HCT116 (cell line): Measurements from ENCODE around the gene SNX4.

Experiments
- EZH2 ChIP-seq: fragments of 200-600 bp; sonication (generic); IDR thresholded peaks from 2 replicates; pipeline ENCODE4 v1.6.1; 2017; ENCODE audit warnings: antibody characterized with exemption, mixed run types
- POLR2A ChIP-seq: IDR thresholded peaks from 2 replicates; pipeline ENCODE4 v1.7.0; 2011; ENCODE audit warnings: borderline replicate concordance; ENCODE audit not compliant: insufficient read depth, insufficient read length; ENCODE audit errors: extremely low read depth
- POLR2AphosphoS5 ChIP-seq: IDR thresholded peaks from 2 replicates; pipeline ENCODE4 v1.6.1; 2011; ENCODE audit warnings: mild to moderate bottlenecking, low read depth, low read length, moderate library complexity
- SIN3A ChIP-seq: IDR thresholded peaks from 2 replicates; pipeline ENCODE4 v1.6.1; 2012; ENCODE audit warnings: low read depth
- YY1 ChIP-seq: IDR thresholded peaks from 2 replicates; pipeline ENCODE4 v1.6.1; 2011; ENCODE audit warnings: low read length, low read depth, moderate library complexity, mild to moderate bottlenecking; ENCODE audit not compliant: insufficient replicate concordance; ENCODE audit errors: extremely low read depth
- ZNF274 ChIP-seq: fragments of 200-500 bp; sonication (Bioruptor generic); IDR thresholded peaks from 2 replicates; pipeline ENCODE4 v1.6.1; 2014; ENCODE audit warnings: mild to moderate bottlenecking, low read depth, low read length, inconsistent platforms
- TF ChIP-seq, protein P1 (sequence below), 3 experiments: fragments of 200-600 bp in 1 of 3; sonication (generic) in 1 of 3; IDR thresholded peaks in 2 of 3; conservative IDR thresholded peaks in 1 of 3; 2 replicates each; pipeline ENCODE4 v1.5.1; 2012 to 2017; ENCODE audit warnings: low read depth in 2 of 3, low read length in 2 of 3, antibody characterized with exemption in 1 of 3, borderline replicate concordance in 1 of 3, control low read depth in 1 of 3, mild to moderate bottlenecking in 1 of 3, mixed read lengths in 1 of 3, mixed run types in 1 of 3, moderate library complexity in 1 of 3; ENCODE audit not compliant: insufficient read depth in 1 of 3
- TF ChIP-seq, protein P2 (sequence below): IDR thresholded peaks from 2 replicates; pipeline ENCODE4 v1.6.1; 2012
- TF ChIP-seq, protein P3 (sequence below): IDR thresholded peaks from 2 replicates; pipeline ENCODE4 v1.6.1; 2012
- TF ChIP-seq, protein P4 (sequence below): IDR thresholded peaks from 2 replicates; pipeline ENCODE4 v1.6.1; 2011; ENCODE audit warnings: mild to moderate bottlenecking, low read length, moderate library complexity; ENCODE audit not compliant: insufficient replicate concordance; ENCODE audit errors: extremely low read depth

DNA sequence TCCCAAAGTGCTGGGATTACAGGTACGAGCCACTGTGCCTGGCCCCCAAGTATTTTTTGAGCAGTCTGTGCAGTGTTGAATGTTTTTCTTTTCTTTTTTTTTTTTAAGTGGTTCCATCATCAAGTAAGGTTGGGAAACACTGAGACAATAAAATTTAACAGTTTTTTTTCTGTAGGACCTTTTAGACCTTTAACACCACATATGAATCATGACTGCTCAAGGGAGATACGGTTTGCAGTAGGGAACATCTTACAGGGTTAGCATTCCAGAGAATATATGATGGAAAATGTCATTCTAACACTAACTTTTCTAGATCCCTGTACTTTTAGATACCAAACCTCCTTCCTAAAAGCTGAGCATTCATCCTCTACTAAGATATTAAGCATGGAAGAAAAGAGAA lies 41.7 kb downstream of the SNX4 start:
- no peak for TF ChIP-seq SIN3A
- TF ChIP-seq, protein P1, sequence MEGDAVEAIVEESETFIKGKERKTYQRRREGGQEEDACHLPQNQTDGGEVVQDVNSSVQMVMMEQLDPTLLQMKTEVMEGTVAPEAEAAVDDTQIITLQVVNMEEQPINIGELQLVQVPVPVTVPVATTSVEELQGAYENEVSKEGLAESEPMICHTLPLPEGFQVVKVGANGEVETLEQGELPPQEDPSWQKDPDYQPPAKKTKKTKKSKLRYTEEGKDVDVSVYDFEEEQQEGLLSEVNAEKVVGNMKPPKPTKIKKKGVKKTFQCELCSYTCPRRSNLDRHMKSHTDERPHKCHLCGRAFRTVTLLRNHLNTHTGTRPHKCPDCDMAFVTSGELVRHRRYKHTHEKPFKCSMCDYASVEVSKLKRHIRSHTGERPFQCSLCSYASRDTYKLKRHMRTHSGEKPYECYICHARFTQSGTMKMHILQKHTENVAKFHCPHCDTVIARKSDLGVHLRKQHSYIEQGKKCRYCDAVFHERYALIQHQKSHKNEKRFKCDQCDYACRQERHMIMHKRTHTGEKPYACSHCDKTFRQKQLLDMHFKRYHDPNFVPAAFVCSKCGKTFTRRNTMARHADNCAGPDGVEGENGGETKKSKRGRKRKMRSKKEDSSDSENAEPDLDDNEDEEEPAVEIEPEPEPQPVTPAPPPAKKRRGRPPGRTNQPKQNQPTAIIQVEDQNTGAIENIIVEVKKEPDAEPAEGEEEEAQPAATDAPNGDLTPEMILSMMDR (IDR thresholded peaks at IDR 0.05 in 2 of 3, conservative IDR thresholded peaks at IDR 0.05 in 1 of 3; ENCODE audit: borderline replicate concordance in 1 of 3, insufficient read depth in 1 of 3, low read depth in 2 of 3, low read length in 2 of 3): no peak
- TF ChIP-seq, protein P2, sequence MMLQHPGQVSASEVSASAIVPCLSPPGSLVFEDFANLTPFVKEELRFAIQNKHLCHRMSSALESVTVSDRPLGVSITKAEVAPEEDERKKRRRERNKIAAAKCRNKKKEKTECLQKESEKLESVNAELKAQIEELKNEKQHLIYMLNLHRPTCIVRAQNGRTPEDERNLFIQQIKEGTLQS: no peak
- TF ChIP-seq ZNF274: no peak
- no peak for TF ChIP-seq POLR2A
- TF ChIP-seq YY1: no peak
- no peak for TF ChIP-seq EZH2
- TF ChIP-seq, protein P3, sequence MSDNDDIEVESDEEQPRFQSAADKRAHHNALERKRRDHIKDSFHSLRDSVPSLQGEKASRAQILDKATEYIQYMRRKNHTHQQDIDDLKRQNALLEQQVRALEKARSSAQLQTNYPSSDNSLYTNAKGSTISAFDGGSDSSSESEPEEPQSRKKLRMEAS: no peak
- no peak for TF ChIP-seq POLR2AphosphoS5
- TF ChIP-seq, protein P4, sequence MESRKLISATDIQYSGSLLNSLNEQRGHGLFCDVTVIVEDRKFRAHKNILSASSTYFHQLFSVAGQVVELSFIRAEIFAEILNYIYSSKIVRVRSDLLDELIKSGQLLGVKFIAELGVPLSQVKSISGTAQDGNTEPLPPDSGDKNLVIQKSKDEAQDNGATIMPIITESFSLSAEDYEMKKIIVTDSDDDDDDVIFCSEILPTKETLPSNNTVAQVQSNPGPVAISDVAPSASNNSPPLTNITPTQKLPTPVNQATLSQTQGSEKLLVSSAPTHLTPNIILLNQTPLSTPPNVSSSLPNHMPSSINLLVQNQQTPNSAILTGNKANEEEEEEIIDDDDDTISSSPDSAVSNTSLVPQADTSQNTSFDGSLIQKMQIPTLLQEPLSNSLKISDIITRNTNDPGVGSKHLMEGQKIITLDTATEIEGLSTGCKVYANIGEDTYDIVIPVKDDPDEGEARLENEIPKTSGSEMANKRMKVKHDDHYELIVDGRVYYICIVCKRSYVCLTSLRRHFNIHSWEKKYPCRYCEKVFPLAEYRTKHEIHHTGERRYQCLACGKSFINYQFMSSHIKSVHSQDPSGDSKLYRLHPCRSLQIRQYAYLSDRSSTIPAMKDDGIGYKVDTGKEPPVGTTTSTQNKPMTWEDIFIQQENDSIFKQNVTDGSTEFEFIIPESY: no peak
